Measurements from ENCODE around the gene UBE2D2. TPM values are rescaled to one million over a fixed set of nuclear protein-coding genes. Genes with fewer than 3 reads are reported as not detected.

The UBE2D2 gene
- polyA plus RNA-seq, 1 donor from 2014 or later = 118 TPM

DNA sequence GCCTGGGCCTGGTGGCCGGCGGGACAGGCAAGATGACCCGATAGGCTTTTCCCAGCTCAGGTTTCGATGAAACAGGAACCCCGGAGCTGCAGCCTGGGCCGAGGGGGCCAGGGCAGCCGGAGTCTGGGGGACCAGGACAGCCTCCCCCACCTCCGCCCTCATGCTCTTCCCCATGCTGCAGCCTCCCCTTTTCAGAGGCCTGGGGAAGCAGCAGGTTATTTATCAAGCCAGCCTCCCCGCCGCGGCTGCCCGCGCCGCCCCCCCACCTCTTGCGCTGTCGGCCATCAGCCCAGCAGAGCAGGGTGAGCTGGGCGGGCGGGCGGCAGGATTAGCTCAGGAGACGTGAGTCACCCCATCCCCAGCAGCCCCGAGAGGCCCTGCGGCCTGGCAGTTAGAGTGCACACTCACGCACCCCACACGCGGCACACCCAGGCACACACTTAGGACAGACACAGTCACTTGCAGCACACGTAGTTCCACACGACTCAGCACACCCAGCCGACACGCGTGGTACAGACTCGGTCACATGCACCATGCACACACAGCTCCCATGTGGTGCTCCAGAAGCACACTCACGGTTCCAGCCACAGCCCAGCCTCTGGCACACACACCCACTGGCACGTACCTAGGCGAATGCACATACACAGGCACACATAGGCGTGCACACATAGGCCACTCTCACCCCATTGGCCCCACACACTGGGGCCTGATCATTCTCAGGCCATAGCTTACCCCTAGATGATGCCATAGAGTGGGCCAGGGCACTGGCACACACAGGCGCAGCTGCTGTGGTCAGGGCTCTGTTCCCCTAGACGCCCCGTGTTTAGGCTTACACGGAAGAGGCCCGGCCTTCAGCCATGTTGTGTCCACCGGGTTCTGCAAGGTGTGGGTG, 100.0 kb downstream of the UBE2D2 start:
- Histone ChIP-seq H3K9me3 (ENCODE audit: low read length) (no peaks in the 10 kb centered on the region), H3K4me3 (ENCODE audit: low read length) (no peak overlapping the region), H3F3A (ENCODE audit: insufficient read depth, low read length, poor library complexity, severe bottlenecking) (no peaks in the 10 kb centered on the region), H3K36me3 (ENCODE audit: insufficient read depth, low read length) (no peaks in the 10 kb centered on the region), H3K9ac (ENCODE audit: low read length) (no peak overlapping the region), H3K27ac (ENCODE audit: low read length) (no peak overlapping the region), H3K4me2 (ENCODE audit: low read length) (no peak overlapping the region), H3K9me2 (ENCODE audit: insufficient read depth, low read length) (no peaks in the 10 kb centered on the region), H4K20me1 (ENCODE audit: insufficient read depth) (no peaks in the 10 kb centered on the region), H2AFZ (ENCODE audit: low read depth, low read length) (no peak overlapping the region), H3K27me3 (ENCODE audit: insufficient read depth, low read depth, low read length) (no peaks in the 10 kb centered on the region), H3K79me2 (replicated peaks; ENCODE audit: insufficient read depth, low read length) (peaks cover 47% of the 10 kb centered on the region)
- TF ChIP-seq POLR2AphosphoS5 (IDR thresholded peaks at IDR 0.05) (peak; percentile 27), EP300 (conservative IDR thresholded peaks at IDR 0.05; ENCODE audit: poor library complexity, severe bottlenecking) (no peak)

GRCh38 chr5:139662617-139663016, 101.5 kb downstream of the UBE2D2 start:
- H2AFZ ChIP-seq (ENCODE audit: low read depth, low read length) = no peak overlapping the region

GRCh38 chr5:139663207-139664085, 102.3 kb downstream of the UBE2D2 start:
- Histone ChIP-seq H3K36me3 (ENCODE audit: insufficient read depth, low read length) (no peaks in the 10 kb centered on the region), H3K27me3 (ENCODE audit: insufficient read depth, low read depth, low read length) (no peaks in the 10 kb centered on the region), H3K9me2 (ENCODE audit: insufficient read depth, low read length) (no peaks in the 10 kb centered on the region), H3F3A (ENCODE audit: insufficient read depth, low read length, poor library complexity, severe bottlenecking) (no peaks in the 10 kb centered on the region), H2AFZ (ENCODE audit: low read depth, low read length) (no peak overlapping the region), H3K79me2 (replicated peaks; ENCODE audit: insufficient read depth, low read length) (peaks cover 41% of the 10 kb centered on the region), H4K20me1 (ENCODE audit: insufficient read depth) (no peaks in the 10 kb centered on the region), H3K27ac (ENCODE audit: low read length) (no peak overlapping the region), H3K9me3 (ENCODE audit: low read length) (no peaks in the 10 kb centered on the region), H3K4me3 (ENCODE audit: low read length) (no peak overlapping the region), H3K4me2 (ENCODE audit: low read length) (no peak overlapping the region), H3K9ac (ENCODE audit: low read length) (no peak overlapping the region)
- TF ChIP-seq, protein P1, sequence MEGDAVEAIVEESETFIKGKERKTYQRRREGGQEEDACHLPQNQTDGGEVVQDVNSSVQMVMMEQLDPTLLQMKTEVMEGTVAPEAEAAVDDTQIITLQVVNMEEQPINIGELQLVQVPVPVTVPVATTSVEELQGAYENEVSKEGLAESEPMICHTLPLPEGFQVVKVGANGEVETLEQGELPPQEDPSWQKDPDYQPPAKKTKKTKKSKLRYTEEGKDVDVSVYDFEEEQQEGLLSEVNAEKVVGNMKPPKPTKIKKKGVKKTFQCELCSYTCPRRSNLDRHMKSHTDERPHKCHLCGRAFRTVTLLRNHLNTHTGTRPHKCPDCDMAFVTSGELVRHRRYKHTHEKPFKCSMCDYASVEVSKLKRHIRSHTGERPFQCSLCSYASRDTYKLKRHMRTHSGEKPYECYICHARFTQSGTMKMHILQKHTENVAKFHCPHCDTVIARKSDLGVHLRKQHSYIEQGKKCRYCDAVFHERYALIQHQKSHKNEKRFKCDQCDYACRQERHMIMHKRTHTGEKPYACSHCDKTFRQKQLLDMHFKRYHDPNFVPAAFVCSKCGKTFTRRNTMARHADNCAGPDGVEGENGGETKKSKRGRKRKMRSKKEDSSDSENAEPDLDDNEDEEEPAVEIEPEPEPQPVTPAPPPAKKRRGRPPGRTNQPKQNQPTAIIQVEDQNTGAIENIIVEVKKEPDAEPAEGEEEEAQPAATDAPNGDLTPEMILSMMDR (IDR thresholded peaks at IDR 0.05; ENCODE audit: poor library complexity, severe bottlenecking) = no peak
- TF ChIP-seq EZH2 (IDR thresholded peaks at IDR 0.05; ENCODE audit: borderline replicate concordance, insufficient read depth, low read length, poor library complexity, severe bottlenecking) = no peak

More at GRCh38 chr5:139662617-139663016, 101.5 kb downstream of the UBE2D2 start:
- H3K36me3 ChIP-seq (ENCODE audit: insufficient read depth, low read length) = no peaks in the 10 kb centered on the region
- TF ChIP-seq EZH2 (IDR thresholded peaks at IDR 0.05; ENCODE audit: borderline replicate concordance, insufficient read depth, low read length, poor library complexity, severe bottlenecking) = no peak
- TF ChIP-seq SMC3 (conservative IDR thresholded peaks at IDR 0.05; ENCODE audit: poor library complexity) = no peak
- H3K79me2 ChIP-seq (replicated peaks; ENCODE audit: insufficient read depth, low read length) = peaks cover 41% of the 10 kb centered on the region
- H3K27ac ChIP-seq (ENCODE audit: low read length) = no peak overlapping the region
- H3K27me3 ChIP-seq (ENCODE audit: insufficient read depth, low read depth, low read length) = no peaks in the 10 kb centered on the region
- H3K9me3 ChIP-seq (ENCODE audit: low read length) = no peaks in the 10 kb centered on the region
- H3K4me2 ChIP-seq (ENCODE audit: low read length) = no peak overlapping the region
- H4K20me1 ChIP-seq (ENCODE audit: insufficient read depth) = no peaks in the 10 kb centered on the region
- no peaks in the 10 kb centered on the region for H3F3A ChIP-seq (ENCODE audit: insufficient read depth, low read length, poor library complexity, severe bottlenecking)
- no peaks in the 10 kb centered on the region for H3K9me2 ChIP-seq (ENCODE audit: insufficient read depth, low read length)
- no peak overlapping the region for H3K4me3 ChIP-seq (ENCODE audit: low read length)
- H3K9ac ChIP-seq (ENCODE audit: low read length) = no peak overlapping the region
